ENCODE measurements around the gene UBE2S.
"Not testable (repeated sequence)": the region's sequence is repeated elsewhere in the genome, so short reads cannot be mapped to it uniquely, and the experiment has no call there.

UBE2S gene

DNA sequence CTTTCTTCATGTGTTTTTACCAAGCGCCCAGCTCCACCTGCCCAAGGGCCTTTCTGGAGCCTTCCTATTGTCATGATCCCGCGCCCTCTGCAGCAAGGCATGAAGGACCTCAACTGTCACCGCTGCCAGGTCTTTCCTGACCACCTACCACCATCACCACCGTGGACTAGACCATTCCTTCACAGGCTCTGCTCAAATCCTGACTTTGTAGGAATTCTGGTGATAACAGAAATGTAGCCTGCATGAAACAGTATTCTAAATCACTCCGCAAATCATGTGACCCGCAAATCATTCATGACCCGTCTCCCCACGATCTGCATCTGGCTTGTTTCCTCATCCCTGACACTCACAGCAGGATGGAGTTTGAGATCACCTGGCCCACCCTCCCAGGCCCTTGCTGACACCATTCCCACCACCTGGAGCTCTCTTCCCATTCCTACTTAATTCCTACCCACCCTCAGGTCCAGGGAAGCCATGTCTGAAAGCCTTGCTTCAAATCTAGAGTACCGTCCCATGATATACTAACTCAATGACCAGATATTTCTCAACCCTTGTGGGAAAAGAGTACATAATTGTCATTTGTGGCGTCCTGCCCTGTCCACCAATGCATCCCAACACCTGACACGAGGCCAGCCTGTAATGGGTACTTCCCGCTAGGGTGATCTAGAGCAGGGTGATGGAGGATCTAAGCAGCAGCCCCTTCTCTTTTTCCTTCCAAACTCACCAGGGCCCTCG is 1.3 kb downstream of the UBE2S start:
- no peak for DNase-seq (ENCODE audit: low read depth, low spot score)

DNA sequence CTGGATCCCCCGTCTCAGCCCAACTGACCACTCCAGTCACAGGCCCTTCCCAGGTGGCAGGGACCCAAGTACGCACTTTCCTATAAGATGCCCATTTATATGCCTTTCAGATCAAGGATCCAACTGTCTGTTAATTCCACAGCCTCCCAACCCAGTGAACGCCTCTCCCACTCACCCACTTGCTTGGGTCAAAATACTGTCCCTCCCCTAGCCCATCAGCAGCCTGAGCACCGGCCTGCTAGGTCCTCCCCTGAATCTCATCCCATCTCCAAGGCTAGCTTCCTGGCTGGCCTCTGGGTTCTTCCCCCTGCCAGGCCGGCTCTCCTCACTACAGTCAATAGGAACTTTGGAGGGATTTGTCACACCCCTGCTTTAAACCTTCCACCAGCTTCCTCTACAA is 1.9 kb downstream of the UBE2S start:
- no peak for DNase-seq (ENCODE audit: low read depth, low spot score)

DNA sequence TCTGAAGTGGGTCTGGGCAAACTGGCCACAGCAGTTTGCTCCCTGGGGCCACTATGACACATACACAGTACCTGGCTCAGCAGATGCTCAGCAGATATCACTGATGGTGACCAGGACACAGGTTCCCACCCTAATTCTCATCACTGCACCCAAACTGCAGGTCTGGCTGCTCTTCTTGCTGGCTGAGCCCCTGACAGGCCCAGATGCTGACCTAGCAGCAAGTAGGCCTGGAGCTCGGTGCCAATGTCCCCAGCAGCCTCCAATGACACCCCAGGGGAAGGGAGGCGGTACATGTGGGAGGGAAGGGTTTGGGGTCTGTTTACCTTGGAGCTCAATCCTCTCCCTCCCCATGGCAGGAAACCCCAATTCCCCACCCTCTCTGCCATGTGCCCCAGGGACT is 5.1 kb downstream of the UBE2S start:
- DNase-seq (ENCODE audit: low read depth, low spot score): no peak

GRCh38 chr19:55401390-55401789 is 6.2 kb downstream of the UBE2S start:
- not testable (repeated sequence) for DNase-seq (ENCODE audit: low read depth, low spot score)

GRCh38 chr19:55400281-55401087 is 7.1 kb downstream of the UBE2S start:
- no peak for DNase-seq (ENCODE audit: low read depth, low spot score)

GRCh38 chr19:55398200-55398925 is 9.2 kb downstream of the UBE2S start:
- no peak for DNase-seq (ENCODE audit: low read depth, low spot score)

DNA sequence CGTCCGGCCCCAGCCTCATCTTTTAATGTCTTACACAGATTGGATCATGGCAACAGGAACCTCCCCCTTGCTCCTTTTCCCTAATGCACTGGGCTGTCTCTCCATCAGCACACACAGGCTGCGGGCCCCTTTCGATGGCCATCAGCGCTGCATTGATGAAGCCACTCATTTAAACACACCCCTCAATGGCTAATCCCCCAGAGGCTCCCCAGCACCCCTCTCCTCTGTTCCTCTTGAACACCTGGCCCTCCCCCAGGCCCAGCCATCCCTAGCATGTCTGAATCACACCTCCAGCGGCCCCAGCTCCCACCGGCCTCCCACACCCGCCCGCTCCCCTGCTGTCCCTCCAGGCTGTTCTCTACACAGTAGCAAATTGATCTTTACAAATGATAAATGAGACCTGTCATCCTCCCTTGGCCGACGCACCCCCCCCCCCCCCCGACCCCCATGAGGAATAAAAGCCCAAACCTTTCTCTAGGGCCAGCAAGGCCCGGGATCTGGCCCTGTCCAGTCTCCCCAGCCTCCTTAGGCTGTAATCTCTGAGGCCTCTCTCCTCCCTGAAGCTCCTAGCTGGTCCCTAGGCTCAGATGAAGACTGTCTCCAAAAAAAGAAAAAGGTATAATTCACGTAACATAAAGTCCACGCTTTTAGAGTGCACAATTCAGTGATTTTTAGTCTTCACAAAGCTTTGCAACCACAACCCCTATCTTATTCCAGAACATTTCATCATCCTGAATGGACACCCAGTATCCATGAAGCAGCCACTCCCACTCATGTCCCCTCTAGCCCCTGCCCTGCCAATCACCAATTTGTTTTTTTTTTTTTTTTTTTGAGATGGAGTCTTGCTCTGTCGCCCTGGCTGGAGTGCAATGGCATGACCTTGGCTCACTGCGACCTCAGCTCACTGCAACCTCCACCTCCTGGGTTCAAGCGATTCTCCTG is 14.5 kb downstream of the UBE2S start:
- no peak for DNase-seq (ENCODE audit: low read depth, low spot score)

DNA sequence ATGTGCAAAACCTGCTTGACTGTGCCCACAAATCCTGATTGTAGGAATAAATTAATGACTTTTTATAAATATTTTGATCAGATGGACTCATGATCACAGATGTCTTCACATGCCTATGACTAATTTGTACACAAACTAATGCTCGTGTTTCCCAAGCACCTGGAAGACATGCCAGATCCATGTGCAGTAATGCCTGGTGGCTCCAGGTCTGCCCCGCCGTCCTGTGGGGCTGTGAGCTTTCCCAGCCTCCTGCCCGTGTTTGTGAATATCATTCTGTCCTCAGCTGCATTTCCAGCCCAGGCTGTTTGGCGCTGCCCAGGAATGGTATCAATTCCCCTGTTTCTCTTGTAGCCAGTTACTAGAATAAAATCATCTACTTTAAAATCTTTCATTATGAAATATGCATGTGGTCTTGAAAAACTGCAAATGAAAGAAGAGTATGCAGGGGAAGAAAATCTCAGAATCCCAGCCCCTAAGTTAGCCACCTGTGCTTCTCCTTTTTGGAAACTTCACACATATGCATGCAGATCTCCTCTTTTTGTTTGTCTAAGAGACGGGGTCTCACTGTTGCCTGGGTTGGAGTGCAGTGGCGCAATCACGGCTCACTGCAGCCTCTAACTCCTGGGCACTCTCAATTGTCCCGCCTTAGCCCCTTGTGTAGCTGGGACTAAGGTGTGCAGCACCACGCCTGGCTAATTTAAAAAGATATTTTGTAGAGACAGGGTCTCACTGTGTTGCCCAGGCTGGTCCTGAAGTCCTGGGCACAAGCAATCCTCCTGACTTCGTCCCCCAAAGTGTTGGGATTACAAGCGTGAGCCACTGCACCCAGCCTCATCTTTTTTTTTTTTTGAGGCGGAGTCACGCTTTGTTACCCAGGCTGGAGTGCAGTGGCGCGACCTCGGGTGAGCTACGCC is 15.6 kb downstream of the UBE2S start:
- DNase-seq (ENCODE audit: low read depth, low spot score): no peak

DNA sequence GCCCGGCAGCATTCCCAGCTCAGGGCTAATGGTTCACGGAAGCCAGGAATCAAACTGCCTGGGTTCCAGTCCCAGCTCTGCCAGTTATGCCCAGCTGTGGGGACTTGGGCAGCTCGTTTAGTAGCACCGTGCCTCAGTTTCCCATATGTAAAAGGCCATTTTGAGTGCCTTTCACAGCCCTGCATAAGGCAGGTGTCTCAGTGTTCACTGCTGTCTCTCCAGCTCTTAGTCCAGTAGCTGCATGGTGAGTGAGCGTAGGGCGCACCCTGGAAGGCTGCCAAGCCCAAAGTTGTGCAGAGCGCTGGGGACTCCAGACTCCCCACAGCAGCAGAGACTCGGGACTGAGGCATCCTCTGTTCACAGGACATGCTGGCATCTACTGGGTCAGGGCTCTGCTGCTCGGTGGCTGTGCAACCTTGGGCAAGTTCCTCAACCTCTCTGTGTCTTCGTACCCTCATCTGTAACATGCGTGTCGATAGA is 16.4 kb downstream of the UBE2S start:
- DNase-seq (ENCODE audit: low read depth, low spot score): no peak

GRCh38 chr19:55390461-55390880 is 17.1 kb downstream of the UBE2S start:
- no peak for DNase-seq (ENCODE audit: low read depth, low spot score)

GRCh38 chr19:55389386-55390317 is 17.9 kb downstream of the UBE2S start:
- DNase-seq (ENCODE audit: low read depth, low spot score): no peak

DNA sequence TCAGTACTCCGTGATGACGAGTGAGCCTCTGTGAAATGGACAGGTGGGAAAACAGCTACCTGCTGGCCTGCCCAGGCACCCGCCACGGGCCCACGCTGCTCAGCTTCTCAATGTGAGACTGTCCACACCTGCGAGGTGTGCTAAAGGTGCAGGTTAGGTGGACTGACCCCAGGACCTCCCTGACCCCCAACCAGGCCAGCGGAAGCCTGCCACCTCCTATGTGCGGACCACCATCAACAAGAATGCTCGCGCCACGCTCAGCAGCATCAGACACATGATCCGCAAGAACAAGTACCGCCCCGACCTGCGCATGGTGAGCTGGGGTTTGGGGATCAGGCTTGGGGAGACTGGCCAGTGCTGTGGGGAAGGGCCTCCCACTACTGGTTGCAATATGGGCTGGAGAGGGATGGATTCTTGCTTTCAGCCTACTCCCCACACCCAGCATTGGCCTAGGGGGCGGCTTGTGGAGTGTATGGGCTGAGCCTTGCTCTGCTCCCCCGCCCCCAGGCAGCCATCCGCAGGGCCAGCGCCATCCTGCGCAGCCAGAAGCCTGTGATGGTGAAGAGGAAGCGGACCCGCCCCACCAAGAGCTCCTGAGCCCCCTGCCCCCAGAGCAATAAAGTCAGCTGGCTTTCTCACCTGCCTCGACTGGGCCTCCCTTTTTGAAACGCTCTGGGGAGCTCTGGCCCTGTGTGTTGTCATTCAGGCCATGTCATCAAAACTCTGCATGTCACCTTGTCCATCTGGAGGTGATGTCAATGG is 19.7 kb downstream of the UBE2S start:
- DNase-seq (ENCODE audit: low read depth, low spot score): no peak

- no peak for DNase-seq (ENCODE audit: low read depth, low spot score)
Observed at GRCh38 chr19:55386493-55386971, 21.1 kb downstream of the UBE2S start.

- peak; percentile 93 for DNase-seq (ENCODE audit: low read depth, low spot score)
Observed at GRCh38 chr19:55385724-55386492, 21.7 kb downstream of the UBE2S start, which contains the start of gene RPL28. Gene RPL28, plus strand, starts transcription at chr19:55385932. Its CDS starts 426 bp downstream, at chr19:55386358.

DNA sequence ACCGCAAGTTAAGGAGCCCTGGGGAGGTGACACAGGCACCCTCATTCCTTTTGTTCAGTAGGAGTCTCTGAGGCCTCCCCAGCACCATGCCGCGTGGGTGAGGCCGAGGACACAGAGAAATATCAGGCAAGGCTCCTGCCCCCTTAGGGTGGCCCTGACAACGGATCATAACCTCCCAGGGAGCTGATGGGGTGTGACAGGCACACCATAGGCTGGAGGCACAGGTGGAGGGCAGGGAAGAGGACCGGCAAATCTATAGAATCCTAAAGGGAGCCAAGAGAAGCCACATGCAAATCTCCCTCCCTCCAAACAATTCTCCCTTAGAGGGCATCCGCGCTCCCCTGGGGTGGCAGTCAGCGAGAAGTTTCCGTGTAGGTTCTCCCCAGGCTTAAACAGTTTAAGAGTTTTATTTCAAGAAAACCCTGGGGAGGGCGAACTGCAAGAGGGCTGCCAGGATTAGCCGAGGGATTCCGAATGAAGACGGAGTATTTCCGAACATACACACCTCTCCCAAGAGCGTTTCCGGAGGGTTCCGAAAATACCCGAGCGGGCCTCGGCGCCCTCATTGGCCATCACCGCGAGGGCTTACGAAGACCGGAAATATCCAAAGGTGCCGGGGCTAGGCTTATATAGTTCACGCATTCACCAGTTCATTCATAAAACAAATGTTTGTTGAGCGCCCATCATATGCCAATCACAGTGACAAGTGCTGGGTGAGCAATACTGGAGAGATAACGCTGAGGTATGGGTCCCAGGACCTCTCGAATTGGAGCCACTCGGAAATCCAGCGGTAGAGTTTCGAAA is 22.5 kb downstream of the UBE2S start:
- DNase-seq (ENCODE audit: low read depth, low spot score): peak; percentile 89

All from activated naive CD8-positive, alpha-beta T cell treated with anti-CD3 and anti-CD28 coated beads, Interleukin-2, amount 50 U/mL, for 16 hours (primary cell).